Thyroid gland (tissue), 4 donors: ENCODE results near the gene STX5.

ENCODE experiments used
- CTCF ChIP-seq, 6 experiments: fragments of 200-600 bp in 3 of 6; fragments of 450-650 bp in 3 of 6; sonication (generic) in 3 of 6; IDR thresholded peaks; one replicate each; pipeline ENCODE4 v1.5.1; 2016 to 2019; ENCODE audit warnings: antibody characterized with exemption in 6 of 6, mild to moderate bottlenecking in 2 of 6, inconsistent platforms in 1 of 6, moderate library complexity in 1 of 6
- POLR2A ChIP-seq, 2 donors: fragments of 450-650 bp; IDR thresholded peaks; one replicate each; pipeline ENCODE4 v1.6.1; 2017; ENCODE audit warnings: antibody characterized with exemption in 2 of 2, mild to moderate bottlenecking in 2 of 2, moderate library complexity in 1 of 2

DNA sequence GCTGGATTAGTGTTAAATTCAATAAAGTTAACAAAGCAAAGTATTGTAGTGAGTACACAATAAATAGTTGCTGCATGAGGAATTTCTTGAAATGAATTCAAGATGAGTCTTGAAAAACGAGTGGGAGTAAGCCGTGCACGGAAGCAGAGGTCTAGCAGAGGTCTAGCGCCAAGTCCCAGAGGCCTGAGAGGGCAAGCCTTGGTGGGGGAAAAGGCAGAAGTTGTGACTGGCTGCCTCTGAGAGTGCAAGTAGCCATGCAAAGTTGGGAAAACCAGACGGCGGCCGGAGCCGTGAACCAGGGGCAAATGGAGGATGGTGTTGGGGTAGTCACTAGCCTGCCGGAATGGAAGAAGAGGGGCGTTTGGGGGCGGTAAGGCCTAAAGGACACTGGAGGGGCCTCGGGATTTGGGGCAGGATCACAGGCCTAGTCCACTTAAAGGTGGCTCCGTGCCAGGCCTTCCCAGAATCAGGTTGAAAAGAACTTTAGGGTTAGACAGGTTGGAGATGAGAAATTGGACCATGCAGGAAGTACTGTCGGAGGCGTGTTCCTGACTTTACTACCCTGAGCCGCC, 48.5 kb upstream of the STX5 start:
- TF ChIP-seq CTCF (IDR thresholded peaks at IDR 0.05) (no peak), POLR2A (IDR thresholded peaks at IDR 0.05) (no peak)
